Endothelial cell of umbilical vein (primary cell): ENCODE results near the gene WARS2. TPM values are rescaled to one million over a fixed set of nuclear protein-coding genes. Genes with fewer than 3 reads are reported as not detected.
A peak's percentile ranks its signal among the peaks of the same experiment; 100 is the strongest.

Experiments
- BruUV-seq: library from RNA; stranded (reverse); fragments of 400-500 nt; replicated peaks from 2 replicates; lab custom pipeline; 2021; lab: Mats Ljungman, UMichigan
- CTCF ChIA-PET: fragments of 300-600, 350-600 bp; sonication (Branson Sonifier 250); formaldehyde crosslinking; loops from one replicate; lab custom pipeline; 2021; ENCODE audit warnings: antibody characterized with exemption, inconsistent platforms; lab: Charles Lee
- POLR2A ChIA-PET: fragments of 300-600, 350-600 bp; sonication (Branson Sonifier 250); formaldehyde crosslinking; loops from one replicate; lab custom pipeline; 2021; ENCODE audit warnings: antibody characterized with exemption, inconsistent platforms; lab: Charles Lee
- DNase-seq: peaks from one replicate; pipeline ENCODE4 v3.0.0-alpha.2; 2011; ENCODE audit warnings: low read depth, low spot score
- FAIRE-seq: peaks from 2 replicates; lab custom pipeline; 2011; peaks lifted over from hg19 to GRCh38; lab: Jason Lieb, UNC
- H2AFZ ChIP-seq: 2 replicates; pipeline ENCODE4 v1.6.0; 2012; ENCODE audit warnings: low read depth, low read length, control low read depth, inconsistent platforms
- H3K27ac ChIP-seq: 2 replicates; pipeline ENCODE4 v1.5.1; 2011; ENCODE audit warnings: low read depth, mild to moderate bottlenecking, control low read depth, low read length, moderate library complexity; ENCODE audit not compliant: insufficient read depth
- H3K27me3 ChIP-seq, 2 experiments: 2 replicates each; pipeline versions ENCODE4 v1.6.0 to v1.6.1; 2011; ENCODE audit warnings: low read length in 2 of 2, mixed read lengths in 1 of 2; ENCODE audit not compliant: control insufficient read depth in 2 of 2, insufficient read depth in 2 of 2
- H3K36me3 ChIP-seq, 2 experiments: 2 replicates in 1 of 2; 3 replicates in 1 of 2; pipeline ENCODE4 v1.5.1; 2011; ENCODE audit warnings: low read length in 2 of 2, mild to moderate bottlenecking in 1 of 2, moderate library complexity in 1 of 2; ENCODE audit not compliant: control insufficient read depth in 2 of 2, insufficient read depth in 2 of 2; ENCODE audit errors: extremely low read depth in 1 of 2
- H3K4me1 ChIP-seq: 3 replicates; pipeline ENCODE4 v1.5.1; 2011; ENCODE audit warnings: mild to moderate bottlenecking, low read length; ENCODE audit not compliant: control insufficient read depth, insufficient read depth; ENCODE audit errors: extremely low read depth
- H3K4me2 ChIP-seq: 2 replicates; pipeline ENCODE4 v1.6.1; 2011; ENCODE audit warnings: low read length, control low read depth, mixed read lengths; ENCODE audit not compliant: insufficient read depth
- H3K4me3 ChIP-seq, 3 experiments: fragments of 200-600 bp in 1 of 3; sonication (generic), shearing (Covaris generic) in 1 of 3; replicated peaks in 1 of 3; 2 replicates each; pipeline ENCODE4 v1.5.1; 2011 to 2016; ENCODE audit warnings: control low read depth in 3 of 3, low read length in 3 of 3, mild to moderate bottlenecking in 2 of 3, inconsistent platforms in 1 of 3, low read depth in 1 of 3, moderate library complexity in 1 of 3; ENCODE audit not compliant: insufficient read depth in 1 of 3
- H3K79me2 ChIP-seq: 2 replicates; pipeline ENCODE4 v1.6.0; 2012; ENCODE audit warnings: low read length, inconsistent platforms; ENCODE audit not compliant: control insufficient read depth, insufficient read depth
- H3K9ac ChIP-seq: replicated peaks from 2 replicates; pipeline ENCODE3; 2011; ENCODE audit warnings: low read length, control low read depth; ENCODE audit not compliant: insufficient read depth; ENCODE audit errors: extremely low read depth
- H3K9me1 ChIP-seq: replicated peaks from 3 replicates; pipeline ENCODE4 v1.6.0; 2011; ENCODE audit warnings: mild to moderate bottlenecking, low read length; ENCODE audit not compliant: control insufficient read depth, insufficient read depth; ENCODE audit errors: extremely low read depth
- H3K9me3 ChIP-seq: replicated peaks from 2 replicates; pipeline ENCODE4 v1.5.1; 2012; ENCODE audit warnings: low read length, inconsistent platforms; ENCODE audit not compliant: control insufficient read depth, insufficient read depth
- H4K20me1 ChIP-seq: replicated peaks from 2 replicates; pipeline ENCODE3; 2011; ENCODE audit warnings: mild to moderate bottlenecking, low read length; ENCODE audit not compliant: control insufficient read depth, insufficient read depth; ENCODE audit errors: extremely low read depth
- CTCF ChIP-seq, 2 donors: IDR thresholded peaks; 1 replicate in 1 of 2; 2 replicates in 1 of 2; pipeline ENCODE4 v1.5.1; 2011; ENCODE audit warnings: low read length in 2 of 2, mild to moderate bottlenecking in 2 of 2, moderate library complexity in 2 of 2, control low read depth in 1 of 2, inconsistent platforms in 1 of 2, low read depth in 1 of 2; ENCODE audit not compliant: insufficient read depth in 1 of 2; ENCODE audit errors: extremely low read depth in 1 of 2
- EZH2 ChIP-seq: IDR thresholded peaks from 2 replicates; pipeline ENCODE4 v1.6.1; 2012; ENCODE audit warnings: borderline replicate concordance, low read depth, mild to moderate bottlenecking, moderate library complexity, low read length, inconsistent platforms; ENCODE audit not compliant: severe bottlenecking
- FOS ChIP-seq: IDR thresholded peaks from 2 replicates; pipeline ENCODE4 v1.6.1; 2011; ENCODE audit warnings: mild to moderate bottlenecking, low read length, moderate library complexity, borderline replicate concordance; ENCODE audit not compliant: insufficient read depth
- GATA2 ChIP-seq: IDR thresholded peaks from 2 replicates; pipeline ENCODE4 v1.7.0; 2011; ENCODE audit warnings: low read depth, mild to moderate bottlenecking, moderate library complexity, mixed read lengths, low read length; ENCODE audit not compliant: insufficient read length, insufficient read depth
- JUN ChIP-seq: IDR thresholded peaks from 2 replicates; pipeline ENCODE4 v1.6.1; 2011; ENCODE audit warnings: borderline replicate concordance, low read depth; ENCODE audit not compliant: insufficient read length, insufficient read depth
- POLR2A ChIP-seq: IDR thresholded peaks from 2 replicates; pipeline ENCODE4 v1.6.1; 2012; ENCODE audit warnings: low read depth, mild to moderate bottlenecking, control low read depth, low read length
- dilution Hi-C: fragments of 300-500 bp; cut with MboI; formaldehyde crosslinking; loops from one replicate; pipeline ENCODE4 v1.15.0; 2019; ENCODE audit warnings: low sequenced_read_pairs; ENCODE audit not compliant: extremely low pct_ligation_motif_present
- intact Hi-C: fragments of 100-400 bp; cut with micrococcal nuclease; formaldehyde crosslinking; loops from one replicate; pipeline ENCODE4 v1.10.0; 2022
- polyA plus RNA-seq, 4 experiments: library from polyadenylated mRNA; depleted of rRNA in 3 of 4; stranded (reverse) in 3 of 4; unstranded in 1 of 4; fragments of >200 nt; gene quantifications; 2 replicates each; pipeline versions ENCODE4 v1.2.1 to v1.2.3, GENCODE V29; 2011 to 2012; ENCODE audit warnings: missing spikeins in 1 of 4
- total RNA-seq: library from RNA; stranded (reverse); gene quantifications from 2 replicates; pipeline ENCODE4 v1.2.3, GENCODE V29; 2021

WARS2 gene
- total and polyA plus RNA-seq, 2 donors (not counting 3 experiments of a cell fraction or from before 2014, with no cell fraction given): 5.9 to 11.8 TPM

GRCh38 chr1:119141020-119141424 lies 569 bp upstream of the WARS2 start:
- Histone ChIP-seq H3K4me1 (peaks cover 13% of the 10 kb centered on the region), H3K36me3 (no peaks in the 10 kb centered on the region), H2AFZ (peak overlapping the region; percentile 45), H3K4me3 (peak overlapping the region; percentile 13 to 71 (median 56)), H3K4me2 (peak overlapping the region; percentile 78), H4K20me1 (no peaks in the 10 kb centered on the region), H3K27me3 (no peaks in the 10 kb centered on the region), H3K79me2 (no peaks in the 10 kb centered on the region), H3K9me3 (no peaks in the 10 kb centered on the region), H3K9ac (peak overlapping the region; percentile 89), H3K27ac (peak overlapping the region; percentile 89), H3K9me1 (no peaks in the 10 kb centered on the region)
- CTCF ChIA-PET: interaction anchor here (1.2 to 1.8 kb wide), 2 partner anchors 134 to 226 kb away, joined by 4 to 7 read pairs; no protein-coding TSS in a partner anchor
- dilution Hi-C loops (no loop called here), intact Hi-C loops (loop anchor here (2.0 to 5.0 kb wide), 4 partner anchors 20 to 1319 kb away; no protein-coding TSS in a partner anchor)
- BruUV-seq: no TSS peak
- DNase-seq (peak; percentile 20), FAIRE-seq (no peak)
- TF ChIP-seq CTCF (IDR thresholded peaks at IDR 0.05; ENCODE audit: extremely low read depth in 1 of 2, insufficient read depth in 1 of 2, low read depth in 1 of 2, low read length in 2 of 2): peak; percentile 9 to 21
- TF ChIP-seq JUN: no peak
- TF ChIP-seq FOS: no peak
- no peak for TF ChIP-seq GATA2
- TF ChIP-seq EZH2: no peak
- no peak for TF ChIP-seq POLR2A
- POLR2A ChIA-PET: interaction anchor here (0.7 kb wide), 1 partner anchor 25 kb away, joined by 3 read pairs; no protein-coding TSS in a partner anchor
